RPMI8226 (cell line): ENCODE measurements around the gene APIP.

Source experiments
- DNase-seq: peaks from one replicate; pipeline ENCODE4 v3.0.0-alpha.2; 2015

APIP gene

GRCh38 chr11:34877375-34877975, 38.7 kb downstream of the APIP start:
- no peak for DNase-seq

GRCh38 chr11:34874202-34874601, 42.0 kb downstream of the APIP start:
- no peak for DNase-seq

- DNase-seq, result no peak
Measured at GRCh38 chr11:34870548-34871196, 45.5 kb downstream of the APIP start.

GRCh38 chr11:34869425-34869824, 46.8 kb downstream of the APIP start:
- DNase-seq, result peak; percentile 6

- DNase-seq, result no peak
Measured at GRCh38 chr11:34866375-34866774, 49.8 kb downstream of the APIP start.

- DNase-seq, result no peak
Measured at GRCh38 chr11:34865261-34865660, 50.9 kb downstream of the APIP start.

- DNase-seq, result no peak
Measured at GRCh38 chr11:34864424-34864823, 51.8 kb downstream of the APIP start.

- DNase-seq, result no peak
Measured at GRCh38 chr11:34863048-34863447, 53.1 kb downstream of the APIP start.

- DNase-seq, result no peak
Measured at GRCh38 chr11:34860518-34860917, 55.7 kb downstream of the APIP start.

- peak; percentile 57 for DNase-seq
Measured at GRCh38 chr11:34860034-34860433, 56.1 kb downstream of the APIP start.

GRCh38 chr11:34859496-34859895, 56.7 kb downstream of the APIP start:
- no peak for DNase-seq

- no peak for DNase-seq
Measured at GRCh38 chr11:34857463-34857862, 58.7 kb downstream of the APIP start.

GRCh38 chr11:34856251-34856650, 59.9 kb downstream of the APIP start:
- DNase-seq, result no peak

GRCh38 chr11:34855754-34856095, 60.5 kb downstream of the APIP start:
- no peak for DNase-seq

GRCh38 chr11:34855021-34855753, 61.0 kb downstream of the APIP start:
- no peak for DNase-seq

- DNase-seq, result no peak
Measured at GRCh38 chr11:34851916-34852315, 64.3 kb downstream of the APIP start.

- no peak for DNase-seq
Measured at GRCh38 chr11:34850334-34850733, 65.8 kb downstream of the APIP start.

GRCh38 chr11:34846467-34846866, 69.7 kb downstream of the APIP start:
- DNase-seq, result no peak

GRCh38 chr11:34844463-34845112, 71.6 kb downstream of the APIP start:
- DNase-seq, result no peak

GRCh38 chr11:34843271-34843670, 72.9 kb downstream of the APIP start:
- DNase-seq, result no peak

- peak; percentile 44 for DNase-seq
Measured at GRCh38 chr11:34840736-34841386, 75.3 kb downstream of the APIP start.

GRCh38 chr11:34839969-34840368, 76.2 kb downstream of the APIP start:
- no peak for DNase-seq
